ENCODE data around the gene POTEH. TPM values are rescaled to one million over a fixed set of nuclear protein-coding genes. Genes with fewer than 3 reads are reported as not detected.
"Not testable (repeated sequence)": the region's sequence is repeated elsewhere in the genome, so short reads cannot be mapped to it uniquely, and the experiment has no call there.

The POTEH gene
- not detected in 2 replicates for total RNA-seq (2016; rRNA removed; fragmentation: Illumina TruSeq; extraction: Trizol)
- total RNA-seq (2016; cell fraction: cytosol; rRNA removed; fragmentation: Illumina TruSeq; extraction: Trizol; ENCODE audit: low read depth) = not detected in 2 replicates
- total RNA-seq (2016; cell fraction: insoluble cytoplasmic fraction; rRNA removed; fragmentation: Illumina TruSeq; extraction: Trizol) = not detected in 2 replicates
- total RNA-seq (2016; cell fraction: membrane; rRNA removed; fragmentation: Illumina TruSeq; extraction: Trizol) = not detected in 2 replicates
- total RNA-seq (2016; cell fraction: nucleus; rRNA removed; fragmentation: Illumina TruSeq; extraction: Trizol) = not detected in 2 replicates
- polyA plus RNA-seq (2011; rRNA removed) = not detected in 2 replicates
- not detected in 2 replicates for polyA plus RNA-seq (2011; cell fraction: cytosol; rRNA removed)
- polyA plus RNA-seq (2011; cell fraction: nucleus; rRNA removed) = not detected in 2 replicates
- polyA plus RNA-seq (2012) = not detected in 2 replicates
- polyA plus RNA-seq (2016; cell fraction: cytosol; fragmentation: Illumina TruSeq; extraction: Trizol; ENCODE audit: low read depth) = not detected in 2 replicates
- polyA plus RNA-seq (2016; cell fraction: insoluble cytoplasmic fraction; fragmentation: Illumina TruSeq; extraction: Trizol; ENCODE audit: low read depth) = not detected in 2 replicates
- not detected in 2 replicates for polyA plus RNA-seq (2016; cell fraction: membrane; fragmentation: Illumina TruSeq; extraction: Trizol; ENCODE audit: low read depth)
- polyA plus RNA-seq (2016; cell fraction: nucleus; fragmentation: Illumina TruSeq; extraction: Trizol; ENCODE audit: insufficient read depth, low read depth) = not detected in 2 replicates
- not detected in 2 replicates for polyA minus RNA-seq (2011; rRNA and poly(A)+ RNA removed; ENCODE audit: low replicate concordance)
- not detected in 2 replicates for polyA minus RNA-seq (2011; cell fraction: cytosol; rRNA and poly(A)+ RNA removed)
- not detected in 2 replicates for polyA minus RNA-seq (2011; cell fraction: nucleus; rRNA and poly(A)+ RNA removed)
- not detected for Bru-seq, nascent RNA
- BruChase-seq, experiment 1, labeled RNA remaining after a 6-hour chase = not detected
- BruChase-seq, experiment 2, labeled RNA remaining after a 2-hour chase = not detected
- long read RNA-seq, experiment 1 = 0 reads
- long read RNA-seq, experiment 2 = 0 reads

- H3K36me3 ChIP-seq (replicated peaks in 1 of 2; ENCODE audit: control insufficient read depth in 1 of 2, insufficient read depth in 2 of 2, low read length in 2 of 2); H4K20me1 ChIP-seq (ENCODE audit: insufficient read depth, low read length); BruUV-seq (replicated peaks); H3K4me1 ChIP-seq (ENCODE audit: insufficient read depth, low read length); ATAC-seq; H3K79me2 ChIP-seq (ENCODE audit: insufficient read depth, low read length); H3K9me3 ChIP-seq (ENCODE audit: low read length); FAIRE-seq; H3K27me3 ChIP-seq (ENCODE audit: control insufficient read depth in 1 of 2, insufficient read depth in 2 of 2, low read length in 2 of 2); H3K27ac ChIP-seq (ENCODE audit: extremely low read length, insufficient read depth, low read length); POLR2A ChIA-PET; DNase-seq (ENCODE audit: low spot score); intact Hi-C loops (cut with micrococcal nuclease; ENCODE audit: unreplicated experiment); H3K4me3 ChIP-seq (replicated peaks in 1 of 3; ENCODE audit: insufficient read depth in 1 of 3, low read depth in 2 of 3, low read length in 3 of 3); H3K9ac ChIP-seq (ENCODE audit: insufficient read depth, low read depth, low read length); H3K4me2 ChIP-seq (ENCODE audit: low read depth, low read length); in situ Hi-C loops (cut with HindIII; ENCODE audit: extremely low pct_ligation_motif_present, low pct_unique_long_range_greater_than_20kb); CTCF ChIA-PET (ENCODE audit: low intra/inter-chr PET ratio, low total read pairs); H2AFZ ChIP-seq (ENCODE audit: low read length): not testable (repeated sequence)
- no CpG with 5 or more reads among the region's 11 CpGs for WGBS (ENCODE audit: low lambda C conversion rate)
These were observed at the start of gene POTEH for GRCh38 chr22:15689749-15690125. TSS of gene POTEH (plus strand) at chr22:15690026. CDS start at chr22:15690078, 52 bp downstream.

- H4K20me1 ChIP-seq (ENCODE audit: insufficient read depth, low read length); in situ Hi-C loops (cut with HindIII; ENCODE audit: extremely low pct_ligation_motif_present, low pct_unique_long_range_greater_than_20kb); CTCF ChIA-PET (ENCODE audit: low intra/inter-chr PET ratio, low total read pairs); H3K79me2 ChIP-seq (ENCODE audit: insufficient read depth, low read length); H2AFZ ChIP-seq (ENCODE audit: low read length); FAIRE-seq; H3K9me3 ChIP-seq (ENCODE audit: low read length); H3K9ac ChIP-seq (ENCODE audit: insufficient read depth, low read depth, low read length); ATAC-seq; POLR2A ChIA-PET; BruUV-seq (replicated peaks); DNase-seq (ENCODE audit: low spot score); H3K27me3 ChIP-seq (ENCODE audit: control insufficient read depth in 1 of 2, insufficient read depth in 2 of 2, low read length in 2 of 2); H3K36me3 ChIP-seq (replicated peaks in 1 of 2; ENCODE audit: control insufficient read depth in 1 of 2, insufficient read depth in 2 of 2, low read length in 2 of 2); intact Hi-C loops (cut with micrococcal nuclease; ENCODE audit: unreplicated experiment); H3K4me3 ChIP-seq (replicated peaks in 1 of 3; ENCODE audit: insufficient read depth in 1 of 3, low read depth in 2 of 3, low read length in 3 of 3); H3K4me1 ChIP-seq (ENCODE audit: insufficient read depth, low read length); H3K4me2 ChIP-seq (ENCODE audit: low read depth, low read length); H3K27ac ChIP-seq (ENCODE audit: extremely low read length, insufficient read depth, low read length): not testable (repeated sequence)
- 69% methylated on average over 6 of the region's 19 CpGs for WGBS (ENCODE audit: low lambda C conversion rate)
These were observed 47.5 kb upstream of the POTEH start for GRCh38 chr22:15642288-15642861.

Measured in HepG2 (cell line).